ENCODE results near the gene PRKCE. TPM values are rescaled to one million over a fixed set of nuclear protein-coding genes. Genes with fewer than 3 reads are reported as not detected.

Gene PRKCE
- total RNA-seq, 6 experiments from 2014 or later, result 5.2 to 18.8 (median 11.0) TPM

GRCh38 chr2:45802499-45803138 is 151.1 kb downstream of the PRKCE start:
- no peaks in the 10 kb centered on the region for H3K36me3 ChIP-seq
- DNase-seq (no peak), ATAC-seq (no peak)
- no peaks in the 10 kb centered on the region for H3K9me3 ChIP-seq
- H3K27ac ChIP-seq, result no peak overlapping the region
- TF ChIP-seq CTCF (IDR thresholded peaks at IDR 0.05), result no peak
- TF ChIP-seq POLR2A (IDR thresholded peaks at IDR 0.05), result no peak
- no peak overlapping the region for H3K4me3 ChIP-seq
- H3K4me1 ChIP-seq, result no peaks in the 10 kb centered on the region
- intact Hi-C loops (cut with DNase I), result no loop called here
- 89% methylated on average over 8 of the region's 8 CpGs for WGBS (ENCODE audit: insufficient coverage, low coverage, low lambda C conversion rate, missing lambda C conversion rate)
- H3K27me3 ChIP-seq, result no peaks in the 10 kb centered on the region

GRCh38 chr2:45804987-45805755 is 153.7 kb downstream of the PRKCE start:
- H3K4me1 ChIP-seq, result no peaks in the 10 kb centered on the region
- no peak overlapping the region for H3K27ac ChIP-seq
- no peak for ATAC-seq
- no peaks in the 10 kb centered on the region for H3K9me3 ChIP-seq
- DNase-seq, result no peak
- no peaks in the 10 kb centered on the region for H3K27me3 ChIP-seq
- intact Hi-C loops (cut with DNase I), result no loop called here
- no peaks in the 10 kb centered on the region for H3K36me3 ChIP-seq
- WGBS (ENCODE audit: insufficient coverage, low coverage, low lambda C conversion rate, missing lambda C conversion rate), result 94% methylated on average over 4 of the region's 6 CpGs
- H3K4me3 ChIP-seq, result no peak overlapping the region
- TF ChIP-seq CTCF (IDR thresholded peaks at IDR 0.05) (no peak), POLR2A (IDR thresholded peaks at IDR 0.05) (no peak)

- no peaks in the 10 kb centered on the region for H3K9me3 ChIP-seq
Measured at GRCh38 chr2:45806563-45807358, 155.3 kb downstream of the PRKCE start.

More at GRCh38 chr2:45806563-45807358, 155.3 kb downstream of the PRKCE start:
- Histone ChIP-seq H3K27me3 (no peaks in the 10 kb centered on the region), H3K4me3 (no peak overlapping the region), H3K4me1 (no peaks in the 10 kb centered on the region), H3K27ac (no peak overlapping the region), H3K36me3 (no peaks in the 10 kb centered on the region)
- intact Hi-C loops (cut with DNase I), result no loop called here
- no peak for DNase-seq
- TF ChIP-seq POLR2A (IDR thresholded peaks at IDR 0.05) (no peak), CTCF (IDR thresholded peaks at IDR 0.05) (no peak)
- ATAC-seq, result no peak
- 78% methylated on average over 8 of the region's 8 CpGs for WGBS (ENCODE audit: insufficient coverage, low coverage, low lambda C conversion rate, missing lambda C conversion rate)
